B cell (primary cell): Measurements from ENCODE around the gene C12orf60. TPM values are rescaled to one million over a fixed set of nuclear protein-coding genes. Genes with fewer than 3 reads are reported as not detected.

Experiments used
- ATAC-seq: fragments of 200-7000 bp; cut with Tn5 transposase; one replicate; pipeline ENCODE4 v1.10.0; 2021; ENCODE audit warnings: low read depth, mild to moderate bottlenecking, moderate number of reproducible peaks, moderate library complexity
- CTCF ChIA-PET: fragments of 350-600 bp; sonication (Branson Sonifier 250); formaldehyde crosslinking; loops from one replicate; lab custom pipeline; 2021; ENCODE audit warnings: antibody characterized with exemption, inconsistent platforms; lab: Charles Lee
- POLR2A ChIA-PET: fragments of 350-600 bp; sonication (Branson Sonifier 250); formaldehyde crosslinking; loops from one replicate; lab custom pipeline; 2021; ENCODE audit warnings: antibody characterized with exemption; lab: Charles Lee
- DNase-seq: peaks from one replicate; pipeline ENCODE4 v3.0.0; 2013
- H2AFZ ChIP-seq: 2 replicates; pipeline ENCODE4 v1.6.1; 2012; ENCODE audit warnings: mild to moderate bottlenecking, low read depth, low read length; ENCODE audit not compliant: insufficient read depth, poor library complexity, severe bottlenecking
- H3K27ac ChIP-seq, 2 donors: 1 replicate in 1 of 2; 2 replicates in 1 of 2; pipeline ENCODE4 v1.5.1; 2012 to 2013; ENCODE audit warnings: low read length in 2 of 2, mild to moderate bottlenecking in 2 of 2, moderate library complexity in 1 of 2
- H3K27me3 ChIP-seq, 4 experiments: fragments of 200-600 bp in 1 of 4; sonication (generic) in 1 of 4; replicated peaks in 1 of 4; 1 replicate in 2 of 4; 2 replicates in 2 of 4; pipeline versions ENCODE4 v1.6.1 to v1.7.0; 2013 to 2016; ENCODE audit warnings: low read length in 3 of 4, mild to moderate bottlenecking in 2 of 4, mixed read lengths in 1 of 4, moderate library complexity in 1 of 4; ENCODE audit not compliant: insufficient read depth in 4 of 4, control insufficient read depth in 3 of 4; ENCODE audit errors: control extremely low read depth in 1 of 4
- H3K36me3 ChIP-seq, 2 experiments: replicated peaks in 1 of 2; 1 replicate in 1 of 2; 2 replicates in 1 of 2; pipeline versions ENCODE4 v1.6.1 to v1.7.1; 2013; ENCODE audit warnings: low read length in 1 of 2; ENCODE audit not compliant: insufficient read depth in 2 of 2, control insufficient read depth in 1 of 2; ENCODE audit errors: control extremely low read depth in 1 of 2, extremely low read depth in 1 of 2
- H3K4me1 ChIP-seq, 2 donors: fragments of 200-600 bp in 1 of 2; sonication (generic) in 1 of 2; 1 replicate in 1 of 2; 2 replicates in 1 of 2; pipeline versions ENCODE4 v1.5.1 to v1.6.1; 2013 to 2017; ENCODE audit warnings: low read length in 2 of 2; ENCODE audit not compliant: control insufficient read depth in 2 of 2, insufficient read depth in 2 of 2
- H3K4me2 ChIP-seq: replicated peaks from 2 replicates; pipeline ENCODE3; 2012; ENCODE audit warnings: mild to moderate bottlenecking, low read depth, low read length; ENCODE audit not compliant: poor library complexity, severe bottlenecking
- H3K4me3 ChIP-seq, 5 experiments: fragments of 200-600 bp in 1 of 5; sonication (generic) in 1 of 5; 1 replicate in 3 of 5; 2 replicates in 2 of 5; pipeline versions ENCODE4 v1.5.1 to v1.7.0; 2011 to 2016; ENCODE audit warnings: low read length in 4 of 5, mild to moderate bottlenecking in 4 of 5, low read depth in 2 of 5, control low read depth in 1 of 5, moderate library complexity in 1 of 5; ENCODE audit not compliant: insufficient read depth in 1 of 5; ENCODE audit errors: control extremely low read depth in 1 of 5, extremely low read depth in 1 of 5
- H3K79me2 ChIP-seq: fragments of 200-600 bp; sonication (generic); one replicate; pipeline ENCODE4 v1.6.0; 2016; ENCODE audit warnings: low read length; ENCODE audit not compliant: control insufficient read depth, insufficient read depth
- H3K9ac ChIP-seq: fragments of 200-600 bp; sonication (generic); 2 replicates; pipeline ENCODE4 v1.6.1; 2017; ENCODE audit warnings: mild to moderate bottlenecking, low read length, moderate library complexity
- H3K9me3 ChIP-seq, 3 donors: one replicate each; pipeline versions ENCODE4 v1.6.1 to v1.7.1; 2013; ENCODE audit warnings: low read length in 2 of 3; ENCODE audit not compliant: control insufficient read depth in 2 of 3, insufficient read depth in 1 of 3; ENCODE audit errors: control extremely low read depth in 1 of 3
- H4K20me1 ChIP-seq: 2 replicates; pipeline ENCODE4 v1.6.0; 2012; ENCODE audit warnings: mild to moderate bottlenecking, low read length; ENCODE audit not compliant: insufficient read depth, control insufficient read depth, poor library complexity, severe bottlenecking
- H3K27ac Mint-ChIP-seq: one replicate; pipeline ENCODE4 v1.8.0; 2021; ENCODE audit warnings: mixed read lengths
- H3K27me3 Mint-ChIP-seq: one replicate; pipeline ENCODE4 v1.8.0; 2021; ENCODE audit warnings: mixed read lengths
- H3K4me1 Mint-ChIP-seq: one replicate; pipeline ENCODE4 v1.8.0; 2021; ENCODE audit warnings: mixed read lengths
- H3K4me3 Mint-ChIP-seq: one replicate; pipeline ENCODE4 v1.8.0; 2021; ENCODE audit warnings: mixed read lengths
- H3K9me3 Mint-ChIP-seq: one replicate; pipeline ENCODE4 v1.8.0; 2022; ENCODE audit warnings: mixed read lengths; ENCODE audit not compliant: insufficient read depth
- EZH2 ChIP-seq: IDR thresholded peaks from 2 replicates; pipeline ENCODE4 v1.6.1; 2012; ENCODE audit warnings: borderline replicate concordance, low read depth, mild to moderate bottlenecking, moderate library complexity, low read length; ENCODE audit not compliant: insufficient read depth, poor library complexity, severe bottlenecking
- WGBS: methylation state at CpG from one replicate; pipeline ENCODE4 v1.1.5; 2013; ENCODE audit warnings: missing lambda C conversion rate; ENCODE audit not compliant: insufficient coverage; 5-methylcytosine and 5-hydroxymethylcytosine counted together
- intact Hi-C: fragments of 100-400 bp; cut with micrococcal nuclease; formaldehyde crosslinking; loops from one replicate; pipeline ENCODE4 v1.10.0; 2022
- polyA plus RNA-seq: library from polyadenylated mRNA; depleted of rRNA; stranded (reverse); fragments of >200 nt; gene quantifications from 2 replicates; pipeline ENCODE4 v1.2.3, GENCODE V29; 2012
- total RNA-seq, 2 donors: library from RNA; stranded (reverse); fragments of 120-200 nt in 1 of 2; gene quantifications; 1 replicate in 1 of 2; 2 replicates in 1 of 2; pipeline versions ENCODE4 v1.2.3 to v1.2.4, GENCODE V29; 2013 to 2022
- TF ChIP-seq, protein P1 (sequence below): fragments of 200-600 bp; IDR thresholded peaks from one replicate; pipeline ENCODE4 v1.8.0; 2022; ENCODE audit warnings: antibody characterized with exemption, mild to moderate bottlenecking

Gene C12orf60
- total and polyA plus RNA-seq, 2 donors (not counting 1 experiment from before 2014, with no cell fraction given) = 0.25 to 1.2 TPM

DNA sequence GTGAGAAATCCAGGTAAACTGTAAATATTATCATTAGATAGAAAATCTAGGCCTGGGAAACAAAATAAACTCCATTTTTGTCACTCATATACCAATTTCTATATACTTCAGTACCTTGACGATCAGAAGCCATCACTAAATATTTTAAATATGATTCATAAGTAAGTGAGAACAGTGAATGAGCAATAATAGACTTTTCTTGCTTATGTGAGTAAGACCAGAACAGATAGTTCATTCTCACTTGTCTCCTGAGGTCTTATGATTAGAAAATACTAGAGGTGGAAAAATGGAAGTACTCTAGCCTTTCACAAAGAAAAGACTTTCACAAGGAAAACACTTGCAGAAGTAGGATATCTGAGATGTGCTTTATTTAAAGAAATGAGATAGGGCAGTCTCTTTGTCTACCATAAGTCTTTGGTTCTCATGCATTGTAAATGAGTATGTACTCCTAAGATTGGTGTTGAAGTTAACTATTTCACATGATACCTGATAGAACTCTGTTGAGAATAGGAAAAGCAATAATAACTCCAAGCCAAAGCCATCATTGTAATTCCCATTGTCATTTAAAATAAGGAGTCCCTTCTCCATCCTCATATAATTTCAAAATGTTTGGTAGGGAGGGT lies 20.7 kb downstream of the C12orf60 start:
- no CpG with 5 or more reads among the region's 1 CpG for WGBS
- Mint-ChIP-seq H3K9me3 (no peaks in the 10 kb centered on the region), H3K4me1 (no peaks in the 10 kb centered on the region), H3K4me3 (no peak overlapping the region), H3K27me3 (peaks cover 4% of the 10 kb centered on the region), H3K27ac (no peak overlapping the region)
- Histone ChIP-seq H3K4me3 (no peak overlapping the region), H3K27ac (no peak overlapping the region), H3K4me1 (no peaks in the 10 kb centered on the region), H3K36me3 (no peaks in the 10 kb centered on the region), H3K27me3 (no peaks in the 10 kb centered on the region), H3K4me2 (no peak overlapping the region), H2AFZ (no peak overlapping the region), H3K9me3 (no peaks in the 10 kb centered on the region), H3K79me2 (no peaks in the 10 kb centered on the region), H3K9ac (no peak overlapping the region), H4K20me1 (no peaks in the 10 kb centered on the region)
- TF ChIP-seq, protein P1, sequence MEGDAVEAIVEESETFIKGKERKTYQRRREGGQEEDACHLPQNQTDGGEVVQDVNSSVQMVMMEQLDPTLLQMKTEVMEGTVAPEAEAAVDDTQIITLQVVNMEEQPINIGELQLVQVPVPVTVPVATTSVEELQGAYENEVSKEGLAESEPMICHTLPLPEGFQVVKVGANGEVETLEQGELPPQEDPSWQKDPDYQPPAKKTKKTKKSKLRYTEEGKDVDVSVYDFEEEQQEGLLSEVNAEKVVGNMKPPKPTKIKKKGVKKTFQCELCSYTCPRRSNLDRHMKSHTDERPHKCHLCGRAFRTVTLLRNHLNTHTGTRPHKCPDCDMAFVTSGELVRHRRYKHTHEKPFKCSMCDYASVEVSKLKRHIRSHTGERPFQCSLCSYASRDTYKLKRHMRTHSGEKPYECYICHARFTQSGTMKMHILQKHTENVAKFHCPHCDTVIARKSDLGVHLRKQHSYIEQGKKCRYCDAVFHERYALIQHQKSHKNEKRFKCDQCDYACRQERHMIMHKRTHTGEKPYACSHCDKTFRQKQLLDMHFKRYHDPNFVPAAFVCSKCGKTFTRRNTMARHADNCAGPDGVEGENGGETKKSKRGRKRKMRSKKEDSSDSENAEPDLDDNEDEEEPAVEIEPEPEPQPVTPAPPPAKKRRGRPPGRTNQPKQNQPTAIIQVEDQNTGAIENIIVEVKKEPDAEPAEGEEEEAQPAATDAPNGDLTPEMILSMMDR = no peak
- TF ChIP-seq EZH2 = no peak
- DNase-seq = no peak
- ATAC-seq = no peak
- ChIA-PET POLR2A (no interaction called here), CTCF (no interaction called here)
- intact Hi-C loops = no loop called here

DNA sequence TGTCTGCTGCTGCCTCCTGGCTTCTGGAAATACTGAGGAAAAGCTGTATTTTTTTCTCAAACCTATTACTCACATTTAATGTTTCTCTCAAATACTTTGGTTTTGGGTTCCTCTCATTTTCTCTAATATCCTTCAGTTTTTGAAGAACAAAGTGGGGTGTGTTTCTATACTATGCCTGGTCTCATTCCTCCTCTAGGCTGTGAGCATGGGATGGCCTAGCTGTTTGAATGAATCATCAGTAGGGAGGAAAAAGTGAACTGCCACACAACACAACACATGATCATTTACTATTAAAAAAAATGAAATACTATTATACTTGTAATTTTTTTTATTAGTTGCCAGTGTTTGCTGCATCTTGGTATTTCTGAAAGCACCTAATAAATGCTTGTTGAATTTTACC lies 21.8 kb downstream of the C12orf60 start:
- Histone ChIP-seq H3K4me1 (no peaks in the 10 kb centered on the region), H3K27ac (no peak overlapping the region), H3K4me2 (no peak overlapping the region), H4K20me1 (no peaks in the 10 kb centered on the region), H3K9me3 (no peaks in the 10 kb centered on the region), H3K4me3 (no peak overlapping the region), H3K9ac (no peak overlapping the region), H3K79me2 (no peaks in the 10 kb centered on the region), H3K36me3 (no peaks in the 10 kb centered on the region), H3K27me3 (no peaks in the 10 kb centered on the region), H2AFZ (no peak overlapping the region)
- intact Hi-C loops = no loop called here
- TF ChIP-seq, protein P1 = no peak
- no peak for TF ChIP-seq EZH2
- no peaks in the 10 kb centered on the region for H3K4me1 Mint-ChIP-seq
- CTCF ChIA-PET = interaction anchor here (1.1 kb wide), 1 partner anchor 170 kb away, joined by 4 read pairs; no protein-coding TSS in a partner anchor
- peaks cover 4% of the 10 kb centered on the region for H3K27me3 Mint-ChIP-seq
- DNase-seq (no peak), ATAC-seq (no peak)
- no peak overlapping the region for H3K27ac Mint-ChIP-seq
- POLR2A ChIA-PET = no interaction called here
- no peaks in the 10 kb centered on the region for H3K9me3 Mint-ChIP-seq
- no peak overlapping the region for H3K4me3 Mint-ChIP-seq
